HepG2 (cell line): Measurements from ENCODE around the gene FETUB. TPM values are rescaled to one million over a fixed set of nuclear protein-coding genes. Genes with fewer than 3 reads are reported as not detected.

Source experiments
- ATAC-seq: fragments of 200-7000 bp; cut with Tn5 transposase; 3 replicates; pipeline ENCODE4 v1.9.1; 2020; ENCODE audit warnings: mild to moderate bottlenecking, moderate library complexity
- BruUV-seq: library from RNA; stranded (reverse); fragments of 400-500 nt; replicated peaks from 2 replicates; lab custom pipeline; 2021; lab: Mats Ljungman, UMichigan
- CTCF ChIA-PET: fragments of 300-600 bp; formaldehyde crosslinking; extraction: SDS; loops from one replicate; lab custom pipeline; 2021; ENCODE audit warnings: low total read pairs, inconsistent platforms, low intra/inter-chr PET ratio; lab: Yijun Ruan, JAX
- POLR2A ChIA-PET: fragments of 350-600 bp; sonication (Branson Sonifier 250); formaldehyde crosslinking; loops from one replicate; lab custom pipeline; 2020; ENCODE audit warnings: antibody characterized with exemption, inconsistent platforms; lab: Yijun Ruan, JAX
- DNase-seq: peaks from one replicate; pipeline ENCODE4 v3.0.0-alpha.2; 2015; ENCODE audit warnings: low spot score
- FAIRE-seq: peaks from 3 replicates; lab custom pipeline; 2011; peaks lifted over from hg19 to GRCh38; lab: Jason Lieb, UNC
- H2AFZ ChIP-seq: one replicate; pipeline ENCODE4 v1.6.1; 2011; ENCODE audit warnings: low read length, inconsistent platforms
- H3K27ac ChIP-seq: fragments of 300-600 bp; 3 replicates; pipeline ENCODE4 v1.8.0; 2011; ENCODE audit warnings: mixed run types, mild to moderate bottlenecking, mixed read lengths, low read length, inconsistent platforms; ENCODE audit not compliant: insufficient read depth; ENCODE audit errors: extremely low read length
- H3K27me3 ChIP-seq, 2 experiments: fragments of 200-600 bp in 1 of 2; 2 replicates in 1 of 2; 3 replicates in 1 of 2; pipeline versions ENCODE4 v1.6.0 to v1.8.0; 2011; ENCODE audit warnings: low read length in 2 of 2, mild to moderate bottlenecking in 2 of 2, moderate library complexity in 2 of 2, inconsistent platforms in 1 of 2; ENCODE audit not compliant: insufficient read depth in 2 of 2, control insufficient read depth in 1 of 2
- H3K36me3 ChIP-seq, 2 experiments: fragments of 200-600 bp in 1 of 2; replicated peaks in 1 of 2; 2 replicates in 1 of 2; 3 replicates in 1 of 2; pipeline versions ENCODE4 v1.5.1 to v1.8.0; 2011; ENCODE audit warnings: low read length in 2 of 2, inconsistent platforms in 1 of 2; ENCODE audit not compliant: insufficient read depth in 2 of 2, control insufficient read depth in 1 of 2
- H3K4me1 ChIP-seq: 2 replicates; pipeline ENCODE4 v1.5.1; 2012; ENCODE audit warnings: low read length, inconsistent platforms; ENCODE audit not compliant: insufficient read depth
- H3K4me2 ChIP-seq: 2 replicates; pipeline ENCODE4 v1.6.0; 2011; ENCODE audit warnings: low read depth, low read length, inconsistent platforms
- H3K4me3 ChIP-seq, 3 experiments: fragments of 200-600 bp in 1 of 3; sonication (generic), shearing (Covaris generic) in 1 of 3; replicated peaks in 1 of 3; 2 replicates each; pipeline ENCODE4 v1.5.1; 2011 to 2016; ENCODE audit warnings: low read length in 3 of 3, inconsistent platforms in 2 of 3, low read depth in 2 of 3, mild to moderate bottlenecking in 2 of 3, control low read depth in 1 of 3, mixed read lengths in 1 of 3; ENCODE audit not compliant: insufficient read depth in 1 of 3
- H3K79me2 ChIP-seq: one replicate; pipeline ENCODE4 v1.6.1; 2011; ENCODE audit warnings: low read length, inconsistent platforms; ENCODE audit not compliant: insufficient read depth
- H3K9ac ChIP-seq: 2 replicates; pipeline ENCODE4 v1.6.0; 2011; ENCODE audit warnings: mild to moderate bottlenecking, low read depth, low read length, inconsistent platforms; ENCODE audit not compliant: insufficient read depth
- H3K9me3 ChIP-seq: 2 replicates; pipeline ENCODE4 v1.5.1; 2012; ENCODE audit warnings: mild to moderate bottlenecking, low read length
- H4K20me1 ChIP-seq: 2 replicates; pipeline ENCODE4 v1.6.0; 2011; ENCODE audit warnings: inconsistent platforms, mild to moderate bottlenecking, low read length, moderate library complexity; ENCODE audit not compliant: insufficient read depth
- ARNTL ChIP-seq: sonication (generic); formaldehyde crosslinking; IDR thresholded peaks from 2 replicates; pipeline ENCODE4 v1.4.0; 2020; ENCODE audit warnings: mild to moderate bottlenecking, missing genetic modification reagents
- CC2D1A ChIP-seq: sonication (generic); formaldehyde crosslinking; IDR thresholded peaks from 2 replicates; pipeline ENCODE4 v1.8.1; 2023; ENCODE audit warnings: mild to moderate bottlenecking, missing genetic modification reagents
- FIP1L1 ChIP-seq: fragments of 200-400 bp; formaldehyde crosslinking; IDR thresholded peaks from 2 replicates; pipeline ENCODE4 v1.6.1; 2018; ENCODE audit warnings: low read depth, mild to moderate bottlenecking, low read length, moderate library complexity, borderline replicate concordance; ENCODE audit not compliant: insufficient read depth
- HNRNPUL1 ChIP-seq: fragments of 200-400 bp; formaldehyde crosslinking; IDR thresholded peaks from 2 replicates; pipeline ENCODE4 v1.6.1; 2017; ENCODE audit warnings: low read depth, mild to moderate bottlenecking, low read length, moderate library complexity
- IRF2 ChIP-seq: IDR thresholded peaks from 2 replicates; pipeline ENCODE4 v1.6.1; 2018; ENCODE audit warnings: missing genetic modification reagents, missing compliant biosample characterization
- LRRFIP1 ChIP-seq: sonication (generic); formaldehyde crosslinking; conservative IDR thresholded peaks from 2 replicates; pipeline ENCODE4 v1.4.0; 2020; ENCODE audit warnings: missing genetic modification reagents
- MAZ ChIP-seq, 2 experiments: sonication (generic) in 1 of 2; formaldehyde crosslinking in 1 of 2; IDR thresholded peaks; 2 replicates each; pipeline versions ENCODE4 v1.5.0 to v1.6.1; 2012 to 2020; ENCODE audit warnings: low read depth in 2 of 2, mild to moderate bottlenecking in 2 of 2, borderline replicate concordance in 1 of 2, improper control_type of control experiment in 1 of 2, low read length in 1 of 2, missing genetic modification reagents in 1 of 2, moderate library complexity in 1 of 2
- NCOA5 ChIP-seq: sonication (generic); formaldehyde crosslinking; IDR thresholded peaks from 2 replicates; pipeline ENCODE4 v1.4.0; 2020; ENCODE audit warnings: missing genetic modification reagents
- NFYB ChIP-seq: sonication (generic); formaldehyde crosslinking; IDR thresholded peaks from 2 replicates; pipeline ENCODE4 v1.4.0; 2020; ENCODE audit warnings: missing genetic modification reagents
- RBM22 ChIP-seq: fragments of 200-400 bp; formaldehyde crosslinking; optimal IDR thresholded peaks from 2 replicates; pipeline ENCODE3; 2017; ENCODE audit warnings: mild to moderate bottlenecking, low read length, moderate library complexity
- SOX5 ChIP-seq: IDR thresholded peaks from 2 replicates; pipeline ENCODE4 v1.6.1; 2016; ENCODE audit warnings: borderline replicate concordance
- SP4 ChIP-seq: sonication (generic); formaldehyde crosslinking; IDR thresholded peaks from 2 replicates; pipeline ENCODE4 v1.8.1; 2023; ENCODE audit warnings: mild to moderate bottlenecking, missing genetic modification reagents
- TEAD2 ChIP-seq: sonication (generic); formaldehyde crosslinking; IDR thresholded peaks from 2 replicates; pipeline ENCODE4 v1.9.0; 2021; ENCODE audit warnings: missing genetic modification reagents
- TGIF2 ChIP-seq: IDR thresholded peaks from 2 replicates; pipeline ENCODE4 v1.6.1; 2016; ENCODE audit warnings: control low read depth, missing compliant biosample characterization
- ZBTB2 ChIP-seq: sonication (generic); formaldehyde crosslinking; IDR thresholded peaks from 2 replicates; pipeline ENCODE4 v1.8.0; 2022; ENCODE audit warnings: low read depth, missing genetic modification reagents
- ZBTB42 ChIP-seq: sonication (generic); formaldehyde crosslinking; IDR thresholded peaks from 2 replicates; pipeline ENCODE4 v1.5.0; 2020; ENCODE audit warnings: mild to moderate bottlenecking, missing genetic modification reagents
- ZNF180 ChIP-seq: sonication (generic); formaldehyde crosslinking; IDR thresholded peaks from 2 replicates; pipeline ENCODE4 v1.4.0; 2020; ENCODE audit warnings: low read depth, missing genetic modification reagents, borderline replicate concordance
- WGBS: methylation state at CpG from one replicate; pipeline ENCODE4 v1.1.6; 2017; ENCODE audit warnings: low lambda C conversion rate; 5-methylcytosine and 5-hydroxymethylcytosine counted together
- in situ Hi-C: cut with HindIII; loops from 2 replicates; pipeline ENCODE4 v1.10.0; 2017; ENCODE audit warnings: low pct_unique_long_range_greater_than_20kb; ENCODE audit not compliant: extremely low pct_ligation_motif_present
- intact Hi-C: fragments of 100-400 bp; cut with micrococcal nuclease; formaldehyde crosslinking; loops from one replicate; pipeline ENCODE4 v1.10.0; 2022; ENCODE audit not compliant: unreplicated experiment
- polyA plus RNA-seq, 8 experiments: library from polyadenylated mRNA; depleted of rRNA in 3 of 8; stranded (reverse) in 7 of 8; unstranded in 1 of 8; fragments of >200 nt; fragmentation: Illumina TruSeq in 4 of 8; extraction: Trizol in 4 of 8; gene quantifications; 2 replicates each; pipeline versions ENCODE4 v1.2.1 to v1.2.3, GENCODE V29; 2011 to 2016; ENCODE audit warnings: low read depth in 4 of 8, missing spikeins in 1 of 8, mixed read lengths in 1 of 8; ENCODE audit not compliant: insufficient read depth in 1 of 8
- total RNA-seq, 5 experiments: library from RNA; depleted of rRNA; stranded (reverse); fragments of >200 nt; fragmentation: Illumina TruSeq; extraction: Trizol; gene quantifications; 2 replicates each; pipeline ENCODE4 v1.2.3, GENCODE V29; 2016; ENCODE audit warnings: low read depth in 1 of 5
- TF ChIP-seq, protein P1 (sequence below): IDR thresholded peaks from 2 replicates; pipeline ENCODE4 v1.6.1; 2016; ENCODE audit warnings: low read depth, control low read depth

FETUB gene
- total and polyA plus RNA-seq, 2 of the 13 experiments (the other 11 are each of a cell fraction or from before 2014, with no cell fraction given) = 2.1 to 4.4 TPM

GRCh38 chr3:186613637-186614265 lies 26.4 kb upstream of the FETUB start (continued):
- no peak for TF ChIP-seq IRF2
- TF ChIP-seq NCOA5 (CRISPR knock-in tag) = no peak
- no peak for TF ChIP-seq FIP1L1
- TF ChIP-seq TGIF2 (CRISPR knock-in tag) = 0 out of 2 replicates have a peak, but pooled peaks have one; percentile 48
- TF ChIP-seq RBM22 = peak; percentile 95
- no peak for TF ChIP-seq CC2D1A
- peak; percentile 2; the same call in 1 of the 2 replicates for TF ChIP-seq ZBTB2 (CRISPR knock-in tag)
- TF ChIP-seq TEAD2 (CRISPR knock-in tag) = no peak

GRCh38 chr3:186614266-186614596 lies 26.0 kb upstream of the FETUB start:
- peaks cover 31% of the 10 kb centered on the region for H3K79me2 ChIP-seq
- DNase-seq (no peak), FAIRE-seq (no peak), ATAC-seq (no peak)
- H2AFZ ChIP-seq = no peak overlapping the region
- peaks cover 16 to 42% of the 10 kb centered on the region in 2 experiments for H3K36me3 ChIP-seq
- peak overlapping the region; percentile 92 for H3K4me2 ChIP-seq
- H3K9ac ChIP-seq = peak overlapping the region; percentile 86
- H3K4me3 ChIP-seq = peak overlapping the region; percentile 74 to 82 (median 76)
- no peaks in the 10 kb centered on the region for H3K9me3 ChIP-seq
- CTCF ChIA-PET = interaction anchor here (1.3 to 2.7 kb wide), 3 partner anchors 25 to 207 kb away, joined by 5 to 20 read pairs (median 8); no protein-coding TSS in a partner anchor
- H3K27ac ChIP-seq = peak overlapping the region; percentile 93
- no peaks in the 10 kb centered on the region; a peak in 1 of 5 replicates for H3K27me3 ChIP-seq
- intact Hi-C loops (loop anchor here (1.0 to 2.0 kb wide), 3 partner anchors 25 to 207 kb away; no protein-coding TSS in a partner anchor), in situ Hi-C loops (loop anchor here (10.0 kb wide), 1 partner anchor 141 kb away; no protein-coding TSS in a partner anchor)
- POLR2A ChIA-PET = interaction anchor here (1.2 to 27.1 kb wide), 11 partner anchors 11 to 213 kb away, joined by 3 to 854 read pairs (median 7); partner anchors contain the start of genes DNAJB11, EIF4A2 and TBCCD1
- 11% methylated on average over 6 of the region's 6 CpGs for WGBS
- peaks cover 83% of the 10 kb centered on the region for H3K4me1 ChIP-seq
- peaks cover 46% of the 10 kb centered on the region for H4K20me1 ChIP-seq
- no TSS peak for BruUV-seq
- TF ChIP-seq ZBTB42 (CRISPR knock-in tag) = 0 out of 2 replicates have a peak, but pooled peaks have one; percentile 57
- no peak for TF ChIP-seq ARNTL (CRISPR knock-in tag)
- 0 out of 2 replicates have a peak, but pooled peaks have one; percentile 7 for TF ChIP-seq NFYB (CRISPR knock-in tag)
- TF ChIP-seq HNRNPUL1 = no peak
- no peak for TF ChIP-seq LRRFIP1 (CRISPR knock-in tag)
- TF ChIP-seq MAZ (IDR thresholded peaks at IDR 0.05; ENCODE audit: borderline replicate concordance, low read depth, low read length) = no peak
- TF ChIP-seq MAZ (CRISPR knock-in tag; IDR thresholded peaks at IDR 0.05; ENCODE audit: low read depth) = no peak
- TF ChIP-seq ZNF180 = no peak
- TF ChIP-seq, protein P1, sequence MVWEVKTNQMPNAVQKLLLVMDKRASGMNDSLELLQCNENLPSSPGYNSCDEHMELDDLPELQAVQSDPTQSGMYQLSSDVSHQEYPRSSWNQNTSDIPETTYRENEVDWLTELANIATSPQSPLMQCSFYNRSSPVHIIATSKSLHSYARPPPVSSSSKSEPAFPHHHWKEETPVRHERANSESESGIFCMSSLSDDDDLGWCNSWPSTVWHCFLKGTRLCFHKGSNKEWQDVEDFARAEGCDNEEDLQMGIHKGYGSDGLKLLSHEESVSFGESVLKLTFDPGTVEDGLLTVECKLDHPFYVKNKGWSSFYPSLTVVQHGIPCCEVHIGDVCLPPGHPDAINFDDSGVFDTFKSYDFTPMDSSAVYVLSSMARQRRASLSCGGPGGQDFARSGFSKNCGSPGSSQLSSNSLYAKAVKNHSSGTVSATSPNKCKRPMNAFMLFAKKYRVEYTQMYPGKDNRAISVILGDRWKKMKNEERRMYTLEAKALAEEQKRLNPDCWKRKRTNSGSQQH (CRISPR knock-in tag) = 0 out of 2 replicates have a peak, but pooled peaks have one; percentile 14
- TF ChIP-seq SOX5 (CRISPR knock-in tag) = 0 out of 2 replicates have a peak, but pooled peaks have one; percentile 17
- no peak for TF ChIP-seq SP4
